K562 (cell line): ENCODE measurements around the gene GGTLC2. TPM values are rescaled to one million over a fixed set of nuclear protein-coding genes. Genes with fewer than 3 reads are reported as not detected.

Source experiments
- ATAC-seq: fragments of 200-7000 bp; cut with Tn5 transposase; 3 replicates; pipeline ENCODE4 v1.9.1; 2020; ENCODE audit warnings: moderate library complexity
- BruUV-seq: library from RNA; stranded (reverse); fragments of 400-500 nt; replicated peaks from 2 replicates; lab custom pipeline; 2021; lab: Mats Ljungman, UMichigan
- CTCF ChIA-PET: fragments of 300-600 bp; formaldehyde crosslinking; extraction: SDS; loops from one replicate; lab custom pipeline; 2021; ENCODE audit warnings: low intra/inter-chr PET ratio; lab: Yijun Ruan, JAX
- POLR2A ChIA-PET: fragments of 300-600, 350-650 bp; sonication (Branson Sonifier 250); formaldehyde crosslinking; extraction: SDS; loops from one replicate; lab custom pipeline; 2021; ENCODE audit warnings: antibody characterized with exemption, inconsistent platforms; lab: Yijun Ruan, JAX
- DNase-seq, 4 experiments: peaks; one replicate each; pipeline versions ENCODE4 v3.0.0 to v3.0.0-alpha.2; 2011 to 2018; ENCODE audit warnings: low spot score in 3 of 4, mixed read lengths in 3 of 4; ENCODE audit errors: extremely low read depth in 1 of 4
- FAIRE-seq: peaks from 2 replicates; lab custom pipeline; 2011; peaks lifted over from hg19 to GRCh38; lab: Jason Lieb, UNC
- H2AFZ ChIP-seq: 2 replicates; pipeline ENCODE4 v1.6.0; 2011; ENCODE audit warnings: low read depth, low read length, control low read depth, inconsistent platforms
- H3K27ac ChIP-seq: fragments of 200-600 bp; 3 replicates; pipeline ENCODE4 v1.8.0; 2011; ENCODE audit warnings: low read depth, mild to moderate bottlenecking, control low read depth, inconsistent platforms, low read length, moderate library complexity, mixed read lengths; ENCODE audit errors: extremely low read depth
- H3K27me3 ChIP-seq, 2 experiments: fragments of 300-600 bp in 1 of 2; 2 replicates in 1 of 2; 3 replicates in 1 of 2; pipeline versions ENCODE4 v1.6.0 to v1.8.0; 2011; ENCODE audit warnings: inconsistent platforms in 2 of 2, low read length in 2 of 2, mild to moderate bottlenecking in 1 of 2, mixed read lengths in 1 of 2, moderate library complexity in 1 of 2; ENCODE audit not compliant: control insufficient read depth in 2 of 2, insufficient read depth in 2 of 2
- H3K36me3 ChIP-seq: fragments of 300-600 bp; 3 replicates; pipeline ENCODE4 v1.8.0; 2011; ENCODE audit warnings: mild to moderate bottlenecking, low read length, inconsistent platforms; ENCODE audit not compliant: control insufficient read depth, insufficient read depth
- H3K4me1 ChIP-seq, 2 experiments: fragments of 200-600 bp in 1 of 2; replicated peaks in 1 of 2; 2 replicates in 1 of 2; 3 replicates in 1 of 2; pipeline versions ENCODE4 v1.5.1 to v1.8.0; 2011; ENCODE audit warnings: inconsistent platforms in 2 of 2, low read length in 2 of 2, mild to moderate bottlenecking in 1 of 2, mixed read lengths in 1 of 2, moderate library complexity in 1 of 2; ENCODE audit not compliant: control insufficient read depth in 2 of 2, insufficient read depth in 2 of 2
- H3K4me2 ChIP-seq: 2 replicates; pipeline ENCODE4 v1.6.1; 2011; ENCODE audit warnings: low read length, control low read depth, inconsistent platforms, mixed read lengths; ENCODE audit not compliant: insufficient read depth
- H3K4me3 ChIP-seq: fragments of 200-600 bp; sonication (generic), shearing (Covaris generic); 2 replicates; pipeline ENCODE4 v1.5.1; 2016; ENCODE audit warnings: control low read depth, inconsistent platforms
- H3K79me2 ChIP-seq: fragments of 200-600 bp; 3 replicates; pipeline ENCODE4 v1.8.0; 2011; ENCODE audit warnings: low read length, inconsistent platforms; ENCODE audit not compliant: control insufficient read depth, insufficient read depth
- H3K9ac ChIP-seq, 2 experiments: 2 replicates each; pipeline versions ENCODE4 v1.6.0 to v1.6.1; 2011; ENCODE audit warnings: low read depth in 2 of 2, low read length in 2 of 2, control low read depth in 1 of 2, inconsistent platforms in 1 of 2, mild to moderate bottlenecking in 1 of 2, mixed read lengths in 1 of 2; ENCODE audit not compliant: insufficient read depth in 1 of 2
- H3K9me1 ChIP-seq: one replicate; pipeline ENCODE4 v1.6.0; 2011; ENCODE audit warnings: inconsistent platforms, mild to moderate bottlenecking, low read length, moderate library complexity; ENCODE audit not compliant: control insufficient read depth, insufficient read depth
- H3K9me3 ChIP-seq: replicated peaks from 2 replicates; pipeline ENCODE4 v1.5.1; 2011; ENCODE audit warnings: low read depth, low read length, inconsistent platforms; ENCODE audit not compliant: control insufficient read depth, insufficient read depth
- H4K20me1 ChIP-seq: replicated peaks from 2 replicates; pipeline ENCODE4 v1.6.1; 2011; ENCODE audit warnings: low read length, inconsistent platforms, mixed read lengths; ENCODE audit not compliant: control insufficient read depth, insufficient read depth
- E4F1 ChIP-seq: fragments of 250-450 bp; sonication (Bioruptor Pico); IDR thresholded peaks from 2 replicates; pipeline ENCODE4 v1.5.0; 2021; ENCODE audit warnings: mild to moderate bottlenecking, borderline replicate concordance
- EP400 ChIP-seq: fragments of 450-650 bp; IDR thresholded peaks from 2 replicates; pipeline ENCODE4 v1.6.1; 2017; ENCODE audit warnings: antibody characterized with exemption, mild to moderate bottlenecking, moderate library complexity
- KAT2B ChIP-seq: IDR thresholded peaks from one replicate; pipeline ENCODE4 v1.6.1; 2012; ENCODE audit warnings: low read depth, mild to moderate bottlenecking, control low read depth, inconsistent platforms, low read length, moderate library complexity
- MTA1 ChIP-seq: fragments of 450-650 bp; IDR thresholded peaks from 2 replicates; pipeline ENCODE4 v1.6.1; 2017; ENCODE audit warnings: borderline replicate concordance
- NEUROD1 ChIP-seq: fragments of 150-350 bp; IDR thresholded peaks from 2 replicates; pipeline ENCODE4 v1.6.1; 2014; ENCODE audit warnings: borderline replicate concordance, low read length, low read depth; ENCODE audit not compliant: partially characterized antibody
- SNRNP70 ChIP-seq: fragments of 200-400 bp; formaldehyde crosslinking; optimal IDR thresholded peaks from 2 replicates; pipeline ENCODE3; 2017; ENCODE audit warnings: low read depth, low read length
- ZNF449 ChIP-seq: fragments of 250-450 bp; sonication (Bioruptor Pico); IDR thresholded peaks from 2 replicates; pipeline ENCODE4 v1.8.0; 2022; ENCODE audit warnings: moderate library complexity, mild to moderate bottlenecking, inconsistent platforms
- WGBS: fragments of 100-300 bp; shearing (Covaris generic); methylation state at CpG from one replicate; pipeline ENCODE4 v1.1.6; 2016; ENCODE audit warnings: low coverage, mixed read lengths; ENCODE audit not compliant: insufficient coverage; ENCODE audit errors: missing lambda C conversion rate; 5-methylcytosine and 5-hydroxymethylcytosine counted together
- in situ Hi-C: fragments of 300-500 bp; cut with MboI; formaldehyde crosslinking; loops from 4 replicates; pipeline ENCODE4 v1.15.0; 2018; ENCODE audit warnings: inconsistent platforms, mixed read lengths
- intact Hi-C: fragments of 100-400 bp; cut with micrococcal nuclease; formaldehyde crosslinking; loops from 2 replicates; pipeline ENCODE4 v1.14.2; 2022
- polyA plus RNA-seq, 8 experiments: library from polyadenylated mRNA; depleted of rRNA in 4 of 8; stranded (reverse) in 5 of 8; unstranded in 3 of 8; fragments of >200 nt; fragmentation: Nextera tagmentation in 2 of 8; fragmentation: Illumina TruSeq in 1 of 8; extraction: Ambion mirVana in 2 of 8; extraction: Trizol in 1 of 8; gene quantifications; 2 replicates each; pipeline versions ENCODE4 v1.2.1 to v1.2.3, GENCODE V29; 2011 to 2014; ENCODE audit warnings: inconsistent platforms in 1 of 8, missing spikeins in 1 of 8
- total RNA-seq, 7 experiments: library from RNA; depleted of rRNA in 6 of 7; stranded (reverse); fragments of >200 nt in 6 of 7; fragmentation: Illumina TruSeq in 2 of 7; extraction: Trizol in 2 of 7; gene quantifications; 2 replicates each; pipeline versions ENCODE4 v1.2.1 to v1.2.3, GENCODE V29; 2011 to 2021; ENCODE audit warnings: low replicate concordance in 1 of 7

The GGTLC2 gene
- total and polyA plus RNA-seq, 9 of the 15 experiments (the other 6 are each of a cell fraction or from before 2014, with no cell fraction given), result not detected

- ChIA-PET CTCF (interaction anchor here (0.6 to 4.9 kb wide), 11 partner anchors 12 to 470 kb away, joined by 3 to 37 read pairs (median 3); no protein-coding TSS in a partner anchor), POLR2A (interaction anchor here (0.7 to 3.2 kb wide), 10 partner anchors 10 to 164 kb away, joined by 4 to 17 read pairs (median 8); partner anchors contain the start of gene ZNF280A)
- intact Hi-C loops, result loop anchor here (2.0 to 10.0 kb wide), 2 partner anchors 15 to 329 kb away; no protein-coding TSS in a partner anchor
- in situ Hi-C loops, result loop anchor here (25.0 kb wide), 1 partner anchor 1397 kb away; no protein-coding TSS in a partner anchor
- Histone ChIP-seq H3K9me3 (peaks cover 10% of the 10 kb centered on the region), H3K9me1 (no peaks in the 10 kb centered on the region), H4K20me1 (peaks cover 34% of the 10 kb centered on the region), H3K27ac (no peak overlapping the region), H3K4me1 (peaks cover 0 to 6% of the 10 kb centered on the region in 2 experiments; a peak in 3 of 5 replicates), H3K4me3 (no peak overlapping the region), H3K9ac (peak overlapping the region in 1 of 2 experiments; percentile 6; a peak in 1 of 4 replicates), H3K4me2 (no peak overlapping the region), H3K79me2 (no peaks in the 10 kb centered on the region), H2AFZ (no peak overlapping the region), H3K36me3 (no peaks in the 10 kb centered on the region), H3K27me3 (peaks cover 0 to 10% of the 10 kb centered on the region in 2 experiments; a peak in 2 of 5 replicates)
- no TSS peak for BruUV-seq
- FAIRE-seq, result no peak
- ATAC-seq, result no peak
- no peak for DNase-seq
- under 1% methylated on average over 5 of the region's 5 CpGs for WGBS
- no peak for TF ChIP-seq NEUROD1
- TF ChIP-seq SNRNP70, result no peak
- no peak for TF ChIP-seq MTA1
- TF ChIP-seq ZNF449, result no peak
- no peak for TF ChIP-seq E4F1
- no peak for TF ChIP-seq EP400
- TF ChIP-seq KAT2B, result no peak
Observed at GRCh38 chr22:22683668-22684361, 39.4 kb downstream of the GGTLC2 start.
